Activated T-helper 9 cell treated with anti-CD3 and anti-CD28 coated beads, Interleukin-2, amount 50 U/mL, for 16 hours (primary cell): ENCODE data around the gene PRKCB.
"Not testable (repeated sequence)": the region's sequence is repeated elsewhere in the genome, so short reads cannot be mapped to it uniquely, and the experiment has no call there.

Experiments used
- DNase-seq: peaks from one replicate; pipeline ENCODE4 v3.0.0-alpha.2; 2020; ENCODE audit warnings: low read depth

PRKCB gene

GRCh38 chr16:23902748-23903414, 67.1 kb downstream of the PRKCB start:
- no peak for DNase-seq

GRCh38 chr16:23905027-23905426, 69.2 kb downstream of the PRKCB start:
- no peak for DNase-seq

GRCh38 chr16:23907457-23907902, 71.7 kb downstream of the PRKCB start:
- DNase-seq, result no peak

- no peak for DNase-seq
Measured at GRCh38 chr16:23907903-23908302, 72.1 kb downstream of the PRKCB start.

- DNase-seq, result no peak
Measured at GRCh38 chr16:23908790-23909189, 73.0 kb downstream of the PRKCB start.

GRCh38 chr16:23909792-23910418, 74.1 kb downstream of the PRKCB start:
- DNase-seq, result no peak

- no peak for DNase-seq
Measured at GRCh38 chr16:23914946-23915530, 79.3 kb downstream of the PRKCB start.

- not testable (repeated sequence) for DNase-seq
Measured at GRCh38 chr16:23916552-23916951, 80.8 kb downstream of the PRKCB start.

- DNase-seq, result no peak
Measured at GRCh38 chr16:23917621-23918020, 81.8 kb downstream of the PRKCB start.

GRCh38 chr16:23920446-23920845, 84.7 kb downstream of the PRKCB start:
- no peak for DNase-seq

- DNase-seq, result no peak
Measured at GRCh38 chr16:23920899-23921298, 85.1 kb downstream of the PRKCB start.

- DNase-seq, result no peak
Measured at GRCh38 chr16:23922406-23922805, 86.6 kb downstream of the PRKCB start.

- no peak for DNase-seq
Measured at GRCh38 chr16:23924128-23924527, 88.3 kb downstream of the PRKCB start.

- no peak for DNase-seq
Measured at GRCh38 chr16:23927796-23928195, 92.0 kb downstream of the PRKCB start.

- DNase-seq, result no peak
Measured at GRCh38 chr16:23929237-23929636, 93.5 kb downstream of the PRKCB start.

- no peak for DNase-seq
Measured at GRCh38 chr16:23929856-23930255, 94.1 kb downstream of the PRKCB start.

- no peak for DNase-seq
Measured at GRCh38 chr16:23930791-23931190, 95.0 kb downstream of the PRKCB start.

- no peak for DNase-seq
Measured at GRCh38 chr16:23931199-23931598, 95.4 kb downstream of the PRKCB start.

GRCh38 chr16:23933650-23934049, 97.9 kb downstream of the PRKCB start:
- DNase-seq, result not testable (repeated sequence)

GRCh38 chr16:23934610-23935236, 98.9 kb downstream of the PRKCB start:
- DNase-seq, result no peak

GRCh38 chr16:23940111-23940510, 104.3 kb downstream of the PRKCB start:
- no peak for DNase-seq

- DNase-seq, result no peak
Measured at GRCh38 chr16:23941025-23941424, 105.2 kb downstream of the PRKCB start.

- DNase-seq, result no peak
Measured at GRCh38 chr16:23941963-23942564, 106.3 kb downstream of the PRKCB start.
